ENCODE measurements around the gene MEGF10.

DNA sequence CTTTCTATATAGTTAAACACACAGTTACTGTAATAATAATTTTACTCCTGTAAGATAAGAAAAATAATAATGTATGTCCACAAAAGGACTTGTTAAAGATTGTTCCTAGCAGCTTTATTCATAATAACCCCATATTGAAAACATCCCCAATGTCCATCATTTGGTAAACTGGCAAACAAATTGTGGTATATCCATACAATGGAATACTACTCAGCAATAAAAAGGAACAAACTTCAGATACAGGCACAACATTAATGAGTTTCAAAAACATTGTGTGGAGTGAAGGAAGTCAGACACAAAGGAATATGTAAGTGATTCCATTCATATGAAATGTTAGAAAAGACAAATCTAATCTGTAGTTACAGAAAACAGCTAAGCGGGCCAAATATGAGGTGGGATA, 1.9 kb upstream of the MEGF10 start:
- no peak for TF ChIP-seq EZH2 (IDR thresholded peaks at IDR 0.05; ENCODE audit: borderline replicate concordance, insufficient read depth, low read depth, low read length, poor library complexity, severe bottlenecking)
- TF ChIP-seq, protein P1, sequence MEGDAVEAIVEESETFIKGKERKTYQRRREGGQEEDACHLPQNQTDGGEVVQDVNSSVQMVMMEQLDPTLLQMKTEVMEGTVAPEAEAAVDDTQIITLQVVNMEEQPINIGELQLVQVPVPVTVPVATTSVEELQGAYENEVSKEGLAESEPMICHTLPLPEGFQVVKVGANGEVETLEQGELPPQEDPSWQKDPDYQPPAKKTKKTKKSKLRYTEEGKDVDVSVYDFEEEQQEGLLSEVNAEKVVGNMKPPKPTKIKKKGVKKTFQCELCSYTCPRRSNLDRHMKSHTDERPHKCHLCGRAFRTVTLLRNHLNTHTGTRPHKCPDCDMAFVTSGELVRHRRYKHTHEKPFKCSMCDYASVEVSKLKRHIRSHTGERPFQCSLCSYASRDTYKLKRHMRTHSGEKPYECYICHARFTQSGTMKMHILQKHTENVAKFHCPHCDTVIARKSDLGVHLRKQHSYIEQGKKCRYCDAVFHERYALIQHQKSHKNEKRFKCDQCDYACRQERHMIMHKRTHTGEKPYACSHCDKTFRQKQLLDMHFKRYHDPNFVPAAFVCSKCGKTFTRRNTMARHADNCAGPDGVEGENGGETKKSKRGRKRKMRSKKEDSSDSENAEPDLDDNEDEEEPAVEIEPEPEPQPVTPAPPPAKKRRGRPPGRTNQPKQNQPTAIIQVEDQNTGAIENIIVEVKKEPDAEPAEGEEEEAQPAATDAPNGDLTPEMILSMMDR (IDR thresholded peaks at IDR 0.05) = no peak
